ENCODE measurements around the gene IL17B.

The IL17B gene

GRCh38 chr5:149357370-149358293 is 21.5 kb downstream of the IL17B start, which contains the start of gene PCYOX1L:
Gene PCYOX1L, plus strand, starts transcription at chr5:149358046. Its CDS starts 23 bp downstream, at chr5:149358069.
- Histone ChIP-seq H3K4me3 (ENCODE audit: insufficient read depth, low read depth, low read length) (peak within 1 kb of the TSS; percentile 87), H3K27me3 (ENCODE audit: control insufficient read depth, insufficient read depth, low read length, poor library complexity, severe bottlenecking) (no peaks in the 10 kb centered on the region), H3K9me3 (ENCODE audit: control insufficient read depth, low read length) (no peaks in the 10 kb centered on the region), H3K4me1 (ENCODE audit: control insufficient read depth, insufficient read depth, low read length) (no peaks in the 10 kb centered on the region), H3K36me3 (ENCODE audit: control insufficient read depth, insufficient read depth, low read length) (peaks cover 3% of the 10 kb centered on the region), H3K27ac (ENCODE audit: insufficient read depth, low read depth, low read length, poor library complexity, severe bottlenecking) (no peak within 1 kb of the TSS)
- 2 to 4% methylated on average over 60 to 61 of the region's 61 CpGs for WGBS, 2 experiments

- no peaks in the 10 kb centered on the region for H3K4me1 ChIP-seq (ENCODE audit: control insufficient read depth, insufficient read depth, low read length)
- H3K9me3 ChIP-seq (ENCODE audit: control insufficient read depth, low read length): no peaks in the 10 kb centered on the region
- H3K4me3 ChIP-seq (ENCODE audit: insufficient read depth, low read depth, low read length): no peak overlapping the region
- WGBS, 2 experiments: 94 to 95% methylated on average over 8 of the region's 8 CpGs
- no peaks in the 10 kb centered on the region for H3K27me3 ChIP-seq (ENCODE audit: control insufficient read depth, insufficient read depth, low read length, poor library complexity, severe bottlenecking)
- H3K27ac ChIP-seq (ENCODE audit: insufficient read depth, low read depth, low read length, poor library complexity, severe bottlenecking): no peak overlapping the region
- peaks cover 3% of the 10 kb centered on the region for H3K36me3 ChIP-seq (ENCODE audit: control insufficient read depth, insufficient read depth, low read length)
These were observed 22.7 kb downstream of the IL17B start for GRCh38 chr5:149356391-149356790.

- Histone ChIP-seq H3K9me3 (ENCODE audit: control insufficient read depth, low read length) (no peaks in the 10 kb centered on the region), H3K27ac (ENCODE audit: insufficient read depth, low read depth, low read length, poor library complexity, severe bottlenecking) (no peak overlapping the region), H3K4me3 (ENCODE audit: insufficient read depth, low read depth, low read length) (no peak overlapping the region), H3K36me3 (ENCODE audit: control insufficient read depth, insufficient read depth, low read length) (peaks cover 3% of the 10 kb centered on the region), H3K27me3 (ENCODE audit: control insufficient read depth, insufficient read depth, low read length, poor library complexity, severe bottlenecking) (no peaks in the 10 kb centered on the region), H3K4me1 (ENCODE audit: control insufficient read depth, insufficient read depth, low read length) (no peaks in the 10 kb centered on the region)
- 94 to 100% methylated on average over 1 of the region's 1 CpG for WGBS, 2 experiments
These were observed 23.4 kb downstream of the IL17B start for GRCh38 chr5:149355688-149356087.

GRCh38 chr5:149353911-149354310 is 25.2 kb downstream of the IL17B start:
- H3K27ac ChIP-seq (ENCODE audit: insufficient read depth, low read depth, low read length, poor library complexity, severe bottlenecking): no peak overlapping the region
- H3K36me3 ChIP-seq (ENCODE audit: control insufficient read depth, insufficient read depth, low read length): peaks cover 10% of the 10 kb centered on the region
- WGBS, 2 experiments: 90 to 95% methylated on average over 2 of the region's 2 CpGs
- no peaks in the 10 kb centered on the region for H3K4me1 ChIP-seq (ENCODE audit: control insufficient read depth, insufficient read depth, low read length)
- H3K9me3 ChIP-seq (ENCODE audit: control insufficient read depth, low read length): no peaks in the 10 kb centered on the region
- H3K27me3 ChIP-seq (ENCODE audit: control insufficient read depth, insufficient read depth, low read length, poor library complexity, severe bottlenecking): no peaks in the 10 kb centered on the region
- no peak overlapping the region for H3K4me3 ChIP-seq (ENCODE audit: insufficient read depth, low read depth, low read length)

- peaks cover 10% of the 10 kb centered on the region for H3K36me3 ChIP-seq (ENCODE audit: control insufficient read depth, insufficient read depth, low read length)
- H3K4me3 ChIP-seq (ENCODE audit: insufficient read depth, low read depth, low read length): no peak overlapping the region
- no peak overlapping the region for H3K27ac ChIP-seq (ENCODE audit: insufficient read depth, low read depth, low read length, poor library complexity, severe bottlenecking)
- no peaks in the 10 kb centered on the region for H3K4me1 ChIP-seq (ENCODE audit: control insufficient read depth, insufficient read depth, low read length)
- H3K9me3 ChIP-seq (ENCODE audit: control insufficient read depth, low read length): no peaks in the 10 kb centered on the region
- 95 to 98% methylated on average over 4 of the region's 4 CpGs for WGBS, 2 experiments
- H3K27me3 ChIP-seq (ENCODE audit: control insufficient read depth, insufficient read depth, low read length, poor library complexity, severe bottlenecking): no peaks in the 10 kb centered on the region
These were observed 26.9 kb downstream of the IL17B start for GRCh38 chr5:149352169-149352568.

- Histone ChIP-seq H3K27ac (ENCODE audit: insufficient read depth, low read depth, low read length, poor library complexity, severe bottlenecking) (no peak overlapping the region), H3K9me3 (ENCODE audit: control insufficient read depth, low read length) (no peaks in the 10 kb centered on the region), H3K27me3 (ENCODE audit: control insufficient read depth, insufficient read depth, low read length, poor library complexity, severe bottlenecking) (no peaks in the 10 kb centered on the region), H3K36me3 (ENCODE audit: control insufficient read depth, insufficient read depth, low read length) (peaks cover 10% of the 10 kb centered on the region), H3K4me1 (ENCODE audit: control insufficient read depth, insufficient read depth, low read length) (peaks cover 7% of the 10 kb centered on the region), H3K4me3 (ENCODE audit: insufficient read depth, low read depth, low read length) (no peak overlapping the region)
- WGBS, 2 experiments: 95 to 96% methylated on average over 4 of the region's 4 CpGs
These were observed 29.7 kb downstream of the IL17B start for GRCh38 chr5:149349382-149349781.

- H3K9me3 ChIP-seq (ENCODE audit: control insufficient read depth, low read length): no peaks in the 10 kb centered on the region
- peaks cover 10% of the 10 kb centered on the region for H3K4me1 ChIP-seq (ENCODE audit: control insufficient read depth, insufficient read depth, low read length)
- no peak overlapping the region for H3K27ac ChIP-seq (ENCODE audit: insufficient read depth, low read depth, low read length, poor library complexity, severe bottlenecking)
- peaks cover 8% of the 10 kb centered on the region for H3K36me3 ChIP-seq (ENCODE audit: control insufficient read depth, insufficient read depth, low read length)
- H3K27me3 ChIP-seq (ENCODE audit: control insufficient read depth, insufficient read depth, low read length, poor library complexity, severe bottlenecking): no peaks in the 10 kb centered on the region
- 93 to 100% methylated on average over 1 of the region's 1 CpG for WGBS, 2 experiments
- no peak overlapping the region for H3K4me3 ChIP-seq (ENCODE audit: insufficient read depth, low read depth, low read length)
These were observed 30.6 kb downstream of the IL17B start for GRCh38 chr5:149348518-149348917.

- H3K9me3 ChIP-seq (ENCODE audit: control insufficient read depth, low read length): no peaks in the 10 kb centered on the region
- H3K4me1 ChIP-seq (ENCODE audit: control insufficient read depth, insufficient read depth, low read length): peaks cover 10% of the 10 kb centered on the region
- WGBS, 2 experiments: 3 to 6% methylated on average over 10 to 11 of the region's 11 CpGs
- H3K4me3 ChIP-seq (ENCODE audit: insufficient read depth, low read depth, low read length): peak overlapping the region; percentile 80
- no peak overlapping the region for H3K27ac ChIP-seq (ENCODE audit: insufficient read depth, low read depth, low read length, poor library complexity, severe bottlenecking)
- peaks cover 3% of the 10 kb centered on the region for H3K27me3 ChIP-seq (ENCODE audit: control insufficient read depth, insufficient read depth, low read length, poor library complexity, severe bottlenecking)
- peaks cover 7% of the 10 kb centered on the region for H3K36me3 ChIP-seq (ENCODE audit: control insufficient read depth, insufficient read depth, low read length)
These were observed 33.2 kb downstream of the IL17B start for GRCh38 chr5:149345892-149346222.

- peak within 1 kb of the TSS; percentile 56 for H3K27ac ChIP-seq (ENCODE audit: insufficient read depth, low read depth, low read length, poor library complexity, severe bottlenecking)
- peak within 1 kb of the TSS; percentile 80 for H3K4me3 ChIP-seq (ENCODE audit: insufficient read depth, low read depth, low read length)
- H3K27me3 ChIP-seq (ENCODE audit: control insufficient read depth, insufficient read depth, low read length, poor library complexity, severe bottlenecking): peaks cover 3% of the 10 kb centered on the region
- peaks cover 4% of the 10 kb centered on the region for H3K36me3 ChIP-seq (ENCODE audit: control insufficient read depth, insufficient read depth, low read length)
- no peaks in the 10 kb centered on the region for H3K9me3 ChIP-seq (ENCODE audit: control insufficient read depth, low read length)
- 0 to 1% methylated on average over 54 of the region's 54 CpGs for WGBS, 2 experiments
- H3K4me1 ChIP-seq (ENCODE audit: control insufficient read depth, insufficient read depth, low read length): peaks cover 10% of the 10 kb centered on the region
These were observed 33.8 kb downstream of the IL17B start, which contains the start of gene GRPEL2 for GRCh38 chr5:149345147-149345891. Gene GRPEL2, plus strand, starts transcription at chr5:149345499. Its CDS starts 41 bp downstream, at chr5:149345540.

GRCh38 chr5:149344151-149344550 is 34.9 kb downstream of the IL17B start:
- no peak overlapping the region for H3K4me3 ChIP-seq (ENCODE audit: insufficient read depth, low read depth, low read length)
- H3K4me1 ChIP-seq (ENCODE audit: control insufficient read depth, insufficient read depth, low read length): peaks cover 10% of the 10 kb centered on the region

More at GRCh38 chr5:149344151-149344550, 34.9 kb downstream of the IL17B start:
- H3K27me3 ChIP-seq (ENCODE audit: control insufficient read depth, insufficient read depth, low read length, poor library complexity, severe bottlenecking): peaks cover 3% of the 10 kb centered on the region
- H3K36me3 ChIP-seq (ENCODE audit: control insufficient read depth, insufficient read depth, low read length): peaks cover under 1% of the 10 kb centered on the region
- no peak overlapping the region for H3K27ac ChIP-seq (ENCODE audit: insufficient read depth, low read depth, low read length, poor library complexity, severe bottlenecking)
- 89 to 92% methylated on average over 2 of the region's 2 CpGs for WGBS, 2 experiments
- no peaks in the 10 kb centered on the region for H3K9me3 ChIP-seq (ENCODE audit: control insufficient read depth, low read length)

All from ectodermal cell (in vitro differentiated cells).